ENCODE measurements around the gene CNIH2. TPM values are rescaled to one million over a fixed set of nuclear protein-coding genes. Genes with fewer than 3 reads are reported as not detected.

CNIH2 gene
- total and polyA plus RNA-seq, 4 donors = 23.9 to 256 (median 138) TPM

DNA sequence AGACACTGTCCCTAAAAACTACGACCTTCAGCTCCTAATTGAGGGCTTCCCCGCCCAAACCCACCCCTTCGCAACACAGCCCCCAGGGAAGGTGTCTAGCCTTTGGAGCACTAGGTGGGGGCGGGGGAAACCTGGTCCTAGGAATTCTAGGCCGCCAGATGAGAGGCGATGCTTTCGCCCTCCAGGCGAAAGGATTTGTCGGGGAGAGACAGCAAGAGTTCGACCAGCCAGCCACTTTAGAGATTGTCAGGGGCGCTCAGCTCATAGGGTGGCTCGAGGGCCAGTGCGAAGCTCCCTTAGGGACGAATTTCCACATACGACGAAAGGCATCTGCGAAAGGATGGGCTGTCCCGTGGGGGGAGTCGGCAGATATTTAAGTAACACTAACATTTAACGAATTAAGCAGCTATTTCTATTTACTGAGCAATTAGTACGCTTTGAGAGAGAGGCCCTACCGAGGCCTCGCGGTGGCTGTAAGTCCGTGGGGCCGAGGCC is 33.5 kb downstream of the CNIH2 start:
- 26% methylated on average over 15 of the region's 26 CpGs for WGBS (ENCODE audit: insufficient coverage)
- H3K4me1 ChIP-seq (ENCODE audit: control insufficient read depth, insufficient read depth, low read length) = peaks cover 35% of the 10 kb centered on the region
- H3K27me3 ChIP-seq (ENCODE audit: control insufficient read depth, insufficient read depth, low read length) = no peaks in the 10 kb centered on the region

DNA sequence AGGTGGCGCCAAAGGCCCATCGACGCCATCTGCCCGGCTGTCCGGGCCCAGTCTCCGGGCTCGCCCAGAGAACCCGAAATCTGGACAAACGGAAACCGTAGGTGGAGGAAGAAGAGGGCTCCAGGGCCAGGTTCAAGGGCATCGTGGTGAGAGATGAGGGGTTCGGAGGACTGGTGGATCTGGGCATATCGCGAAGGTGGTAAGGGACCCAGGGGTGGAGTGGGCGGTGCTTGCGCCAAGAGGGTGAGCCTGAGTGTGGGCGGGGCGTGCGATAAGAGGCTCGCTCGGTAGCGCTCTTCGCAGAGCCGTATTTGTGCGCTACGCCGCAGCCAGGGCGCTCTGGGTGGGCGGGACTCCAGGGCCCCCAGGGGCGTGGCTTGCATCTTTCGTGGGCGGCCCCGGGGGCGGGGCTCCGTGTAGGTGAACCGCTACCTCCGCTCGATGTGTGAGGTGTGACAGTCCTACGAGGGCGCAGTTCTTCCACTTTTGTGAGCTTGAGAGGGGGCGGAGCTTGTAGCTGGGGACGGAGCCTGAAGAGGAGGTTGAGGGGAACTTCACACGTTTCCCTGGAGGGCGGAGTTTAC is 34.1 kb downstream of the CNIH2 start:
- H3K27ac ChIP-seq (ENCODE audit: low read depth, low read length) = peak overlapping the region; percentile 97
- H3K27me3 ChIP-seq (ENCODE audit: control insufficient read depth, insufficient read depth, low read length) = no peaks in the 10 kb centered on the region
- DNase-seq (ENCODE audit: low read depth in 4 of 6, low spot score in 6 of 6) = peak in 5 of 6 donors; percentile 53 to 96 (median 78)
- H3K4me3 ChIP-seq (ENCODE audit: low read depth, low read length) = peak overlapping the region; percentile 75
- H3K36me3 ChIP-seq (ENCODE audit: control insufficient read depth, insufficient read depth, low read length) = peaks cover 4% of the 10 kb centered on the region
- WGBS (ENCODE audit: insufficient coverage) = under 1% methylated on average over 44 of the region's 44 CpGs
- H3K9me3 ChIP-seq (ENCODE audit: control insufficient read depth, insufficient read depth, low read length) = no peaks in the 10 kb centered on the region
- H3K4me1 ChIP-seq (ENCODE audit: control insufficient read depth, insufficient read depth, low read length) = peaks cover 38% of the 10 kb centered on the region

More for the DNA sequence above, 33.5 kb downstream of the CNIH2 start:
- DNase-seq (ENCODE audit: low read depth in 4 of 6, low spot score in 6 of 6) = no peak
- H3K36me3 ChIP-seq (ENCODE audit: control insufficient read depth, insufficient read depth, low read length) = peaks cover 4% of the 10 kb centered on the region
- no peaks in the 10 kb centered on the region for H3K9me3 ChIP-seq (ENCODE audit: control insufficient read depth, insufficient read depth, low read length)
- peak overlapping the region; percentile 97 for H3K27ac ChIP-seq (ENCODE audit: low read depth, low read length)
- peak overlapping the region; percentile 75 for H3K4me3 ChIP-seq (ENCODE audit: low read depth, low read length)

DNA sequence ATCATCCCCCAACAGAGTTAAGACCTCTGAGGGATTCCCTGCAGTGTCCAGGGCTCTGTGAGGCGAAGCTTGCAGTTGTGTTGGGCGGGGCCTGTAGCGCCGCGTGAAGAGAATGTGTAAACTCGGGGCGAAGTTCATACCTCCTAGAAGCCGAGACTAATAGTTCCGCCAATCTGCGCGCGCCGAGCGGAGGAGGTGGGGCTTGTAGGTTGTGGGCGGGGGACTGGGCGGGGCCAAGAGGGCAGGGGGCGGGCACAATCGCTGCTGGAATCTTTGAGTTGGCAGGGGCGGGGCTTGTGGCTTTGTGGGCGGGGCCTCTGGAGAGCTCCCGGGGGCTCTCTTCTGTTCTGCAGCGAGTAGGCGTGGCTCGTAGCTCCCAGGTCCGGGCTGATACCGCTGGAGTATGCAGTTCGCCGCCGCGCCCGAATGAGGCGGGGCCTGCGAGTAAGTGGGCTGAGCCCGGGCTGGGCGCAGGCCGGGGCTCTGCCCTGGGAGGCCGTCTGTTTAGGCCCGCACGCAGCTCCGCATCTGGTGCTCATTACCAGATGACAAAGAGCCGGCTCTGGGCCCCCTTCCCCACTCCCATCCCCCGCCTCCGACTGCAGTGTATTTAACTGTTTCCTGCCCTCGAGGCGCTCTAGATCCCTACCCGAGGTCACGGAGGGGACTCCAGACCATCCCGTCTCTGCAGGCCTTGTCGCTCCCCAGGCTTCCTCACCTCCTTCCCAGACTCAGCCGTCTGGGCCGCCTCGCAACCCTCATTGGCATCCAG is 34.8 kb downstream of the CNIH2 start:
- DNase-seq (ENCODE audit: low read depth in 4 of 6, low spot score in 6 of 6) = peak; percentile 82 to 98 (median 88)
- WGBS (ENCODE audit: insufficient coverage) = under 1% methylated on average over 48 of the region's 52 CpGs
- peak overlapping the region; percentile 97 for H3K27ac ChIP-seq (ENCODE audit: low read depth, low read length)
- H3K4me3 ChIP-seq (ENCODE audit: low read depth, low read length) = peak overlapping the region; percentile 75
- H3K9me3 ChIP-seq (ENCODE audit: control insufficient read depth, insufficient read depth, low read length) = no peaks in the 10 kb centered on the region
- no peaks in the 10 kb centered on the region for H3K27me3 ChIP-seq (ENCODE audit: control insufficient read depth, insufficient read depth, low read length)
- H3K36me3 ChIP-seq (ENCODE audit: control insufficient read depth, insufficient read depth, low read length) = peaks cover 4% of the 10 kb centered on the region
- peaks cover 44% of the 10 kb centered on the region for H3K4me1 ChIP-seq (ENCODE audit: control insufficient read depth, insufficient read depth, low read length)

DNA sequence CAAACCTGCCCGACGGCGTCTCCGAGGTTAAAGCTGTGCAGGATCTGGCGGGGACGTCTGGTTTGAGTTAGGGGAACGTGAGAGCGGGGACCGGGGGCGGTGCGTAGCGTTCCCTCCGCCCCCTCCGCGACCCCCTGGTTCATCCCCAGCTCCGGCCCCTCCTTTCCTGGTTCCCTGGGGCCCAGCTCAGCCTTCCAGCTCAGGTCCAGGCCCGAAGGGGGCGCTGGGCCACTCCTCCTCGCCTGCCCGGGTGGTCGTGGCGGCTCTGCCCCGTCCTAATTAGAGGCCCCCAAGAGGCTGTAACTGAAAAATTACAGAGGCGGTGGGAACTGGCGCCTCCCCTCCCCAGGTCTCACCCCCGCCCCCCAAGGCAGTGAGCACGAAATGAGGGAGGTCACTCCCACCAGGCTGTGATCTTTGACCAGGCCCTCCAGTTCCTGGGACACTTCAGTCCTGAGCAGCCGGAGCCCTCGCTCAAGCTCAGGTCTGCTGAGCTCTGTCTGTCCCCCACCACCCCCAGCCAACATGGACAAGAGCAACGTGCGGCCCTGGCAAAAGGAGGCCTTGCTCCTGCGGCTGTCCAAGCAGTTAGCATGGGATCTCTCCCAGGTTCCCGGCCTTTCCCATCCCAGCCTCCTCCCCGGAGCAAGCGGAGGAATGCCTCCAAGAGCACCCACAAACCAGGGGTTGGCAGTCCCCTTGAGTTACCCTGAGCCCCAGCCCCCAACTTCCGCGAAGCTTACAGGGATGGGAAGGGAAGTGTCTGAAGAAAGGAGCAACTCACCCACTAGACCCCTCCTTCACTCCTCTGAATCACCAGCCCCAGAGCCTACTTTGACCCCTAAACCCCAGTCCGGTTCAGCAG is 35.6 kb downstream of the CNIH2 start:
- peak overlapping the region; percentile 45 for H3K4me3 ChIP-seq (ENCODE audit: low read depth, low read length)
- 8% methylated on average over 30 of the region's 38 CpGs for WGBS (ENCODE audit: insufficient coverage)
- peaks cover 53% of the 10 kb centered on the region for H3K4me1 ChIP-seq (ENCODE audit: control insufficient read depth, insufficient read depth, low read length)
- no peak for DNase-seq (ENCODE audit: low read depth in 4 of 6, low spot score in 6 of 6)
- H3K9me3 ChIP-seq (ENCODE audit: control insufficient read depth, insufficient read depth, low read length) = no peaks in the 10 kb centered on the region
- H3K36me3 ChIP-seq (ENCODE audit: control insufficient read depth, insufficient read depth, low read length) = peaks cover 4% of the 10 kb centered on the region
- H3K27me3 ChIP-seq (ENCODE audit: control insufficient read depth, insufficient read depth, low read length) = no peaks in the 10 kb centered on the region
- peak overlapping the region; percentile 97 for H3K27ac ChIP-seq (ENCODE audit: low read depth, low read length)

DNA sequence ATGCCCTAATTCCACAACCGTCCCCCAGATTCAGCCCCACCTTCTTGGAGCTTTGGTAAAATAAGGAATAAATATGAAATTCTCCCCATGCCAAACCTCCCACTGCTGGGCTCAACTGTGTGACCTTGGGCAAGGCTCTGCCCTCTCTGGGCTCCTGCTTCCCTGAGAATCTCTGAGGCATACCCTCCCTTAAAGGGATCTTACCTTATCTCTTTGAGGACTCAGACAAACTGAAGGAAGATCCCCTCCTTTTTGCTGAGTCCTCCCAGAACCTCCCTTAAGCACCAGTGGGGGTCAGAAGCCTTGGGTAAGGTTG is 36.2 kb downstream of the CNIH2 start:
- H3K27me3 ChIP-seq (ENCODE audit: control insufficient read depth, insufficient read depth, low read length) = no peaks in the 10 kb centered on the region

DNA sequence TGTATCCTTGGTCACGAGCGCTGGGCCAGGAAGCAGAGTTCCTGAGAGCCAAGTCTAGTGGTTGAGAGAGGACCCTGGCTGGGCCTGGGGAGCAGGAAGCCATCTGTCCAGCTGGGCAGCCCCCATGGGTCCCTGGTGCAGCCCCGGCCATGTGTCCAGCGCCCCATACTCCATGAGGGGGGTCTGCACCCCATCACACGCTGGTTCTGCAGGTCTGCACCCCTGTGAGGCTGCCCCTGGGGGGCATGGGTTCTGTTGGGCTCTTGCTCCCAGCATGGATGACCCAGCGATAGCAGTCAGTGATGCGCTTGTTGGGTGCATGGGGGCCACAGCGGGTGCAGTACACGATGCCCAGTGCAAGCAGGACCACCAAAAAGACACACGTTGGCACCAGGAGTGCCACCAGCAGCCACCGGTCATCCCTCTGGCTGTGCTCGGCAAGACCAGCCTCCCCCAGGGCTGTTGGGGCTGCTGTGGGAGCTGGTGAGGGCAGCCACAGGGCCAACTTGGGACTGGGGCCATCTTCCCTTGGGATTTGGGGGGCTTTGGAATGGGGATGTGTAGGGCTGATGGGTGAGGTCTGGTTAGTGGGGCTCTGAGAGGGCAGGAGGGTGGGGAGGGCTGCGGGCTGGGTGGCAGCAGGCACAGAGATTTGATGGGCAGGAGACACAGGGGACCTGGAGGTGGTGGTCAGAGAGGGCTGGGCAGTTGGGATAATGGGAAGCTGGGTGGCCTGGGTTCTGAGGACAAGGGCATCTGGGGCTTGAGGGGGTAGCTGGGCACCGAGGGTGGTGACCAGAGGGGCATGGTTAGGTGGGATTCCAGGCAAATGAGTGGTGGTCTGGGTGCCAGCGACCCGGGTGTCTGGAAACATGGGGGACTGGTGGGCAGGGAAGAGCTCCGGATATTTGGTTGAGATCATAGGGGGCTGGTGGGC is 36.9 kb downstream of the CNIH2 start:
- Histone ChIP-seq H3K4me3 (ENCODE audit: low read depth, low read length) (peak overlapping the region; percentile 45), H3K36me3 (ENCODE audit: control insufficient read depth, insufficient read depth, low read length) (peaks cover 4% of the 10 kb centered on the region), H3K27ac (ENCODE audit: low read depth, low read length) (peak overlapping the region; percentile 97), H3K4me1 (ENCODE audit: control insufficient read depth, insufficient read depth, low read length) (peaks cover 57% of the 10 kb centered on the region), H3K27me3 (ENCODE audit: control insufficient read depth, insufficient read depth, low read length) (no peaks in the 10 kb centered on the region), H3K9me3 (ENCODE audit: control insufficient read depth, insufficient read depth, low read length) (no peaks in the 10 kb centered on the region)
- no peak for DNase-seq (ENCODE audit: low read depth in 4 of 6, low spot score in 6 of 6)
- 92% methylated on average over 17 of the region's 17 CpGs for WGBS (ENCODE audit: insufficient coverage)

More for the DNA sequence above, 36.2 kb downstream of the CNIH2 start:
- DNase-seq (ENCODE audit: low read depth in 4 of 6, low spot score in 6 of 6) = no peak
- Histone ChIP-seq H3K9me3 (ENCODE audit: control insufficient read depth, insufficient read depth, low read length) (no peaks in the 10 kb centered on the region), H3K36me3 (ENCODE audit: control insufficient read depth, insufficient read depth, low read length) (peaks cover 4% of the 10 kb centered on the region), H3K4me1 (ENCODE audit: control insufficient read depth, insufficient read depth, low read length) (peaks cover 57% of the 10 kb centered on the region), H3K4me3 (ENCODE audit: low read depth, low read length) (peak overlapping the region; percentile 45), H3K27ac (ENCODE audit: low read depth, low read length) (peak overlapping the region; percentile 97)
- WGBS (ENCODE audit: insufficient coverage) = no CpG with 5 or more reads among the region's 1 CpG

DNA sequence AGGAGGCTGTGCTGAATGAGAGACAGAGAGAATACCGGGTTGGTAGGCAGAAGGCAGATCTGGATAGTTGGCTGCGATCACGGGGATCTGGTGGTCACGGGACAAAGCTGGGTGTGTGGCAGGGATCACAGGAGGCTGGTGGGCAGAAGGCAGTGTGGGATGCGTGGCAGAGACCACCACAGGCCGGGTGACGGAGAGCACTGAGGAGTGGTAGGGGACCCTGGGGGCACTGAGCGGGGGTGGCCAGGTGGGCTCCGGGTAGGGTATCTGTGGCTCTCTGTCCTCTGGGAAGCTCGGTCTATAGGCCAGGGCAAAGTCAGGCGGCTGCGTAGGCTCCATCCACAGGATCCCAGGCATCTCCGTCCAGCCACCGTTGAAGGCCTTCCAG is 37.5 kb downstream of the CNIH2 start:
- Histone ChIP-seq H3K27me3 (ENCODE audit: control insufficient read depth, insufficient read depth, low read length) (no peaks in the 10 kb centered on the region), H3K4me3 (ENCODE audit: low read depth, low read length) (peak overlapping the region; percentile 45), H3K4me1 (ENCODE audit: control insufficient read depth, insufficient read depth, low read length) (peaks cover 57% of the 10 kb centered on the region), H3K9me3 (ENCODE audit: control insufficient read depth, insufficient read depth, low read length) (no peaks in the 10 kb centered on the region), H3K36me3 (ENCODE audit: control insufficient read depth, insufficient read depth, low read length) (peaks cover 4% of the 10 kb centered on the region), H3K27ac (ENCODE audit: low read depth, low read length) (peak overlapping the region; percentile 97)
- no peak for DNase-seq (ENCODE audit: low read depth in 4 of 6, low spot score in 6 of 6)
- WGBS (ENCODE audit: insufficient coverage) = 85% methylated on average over 14 of the region's 14 CpGs

DNA sequence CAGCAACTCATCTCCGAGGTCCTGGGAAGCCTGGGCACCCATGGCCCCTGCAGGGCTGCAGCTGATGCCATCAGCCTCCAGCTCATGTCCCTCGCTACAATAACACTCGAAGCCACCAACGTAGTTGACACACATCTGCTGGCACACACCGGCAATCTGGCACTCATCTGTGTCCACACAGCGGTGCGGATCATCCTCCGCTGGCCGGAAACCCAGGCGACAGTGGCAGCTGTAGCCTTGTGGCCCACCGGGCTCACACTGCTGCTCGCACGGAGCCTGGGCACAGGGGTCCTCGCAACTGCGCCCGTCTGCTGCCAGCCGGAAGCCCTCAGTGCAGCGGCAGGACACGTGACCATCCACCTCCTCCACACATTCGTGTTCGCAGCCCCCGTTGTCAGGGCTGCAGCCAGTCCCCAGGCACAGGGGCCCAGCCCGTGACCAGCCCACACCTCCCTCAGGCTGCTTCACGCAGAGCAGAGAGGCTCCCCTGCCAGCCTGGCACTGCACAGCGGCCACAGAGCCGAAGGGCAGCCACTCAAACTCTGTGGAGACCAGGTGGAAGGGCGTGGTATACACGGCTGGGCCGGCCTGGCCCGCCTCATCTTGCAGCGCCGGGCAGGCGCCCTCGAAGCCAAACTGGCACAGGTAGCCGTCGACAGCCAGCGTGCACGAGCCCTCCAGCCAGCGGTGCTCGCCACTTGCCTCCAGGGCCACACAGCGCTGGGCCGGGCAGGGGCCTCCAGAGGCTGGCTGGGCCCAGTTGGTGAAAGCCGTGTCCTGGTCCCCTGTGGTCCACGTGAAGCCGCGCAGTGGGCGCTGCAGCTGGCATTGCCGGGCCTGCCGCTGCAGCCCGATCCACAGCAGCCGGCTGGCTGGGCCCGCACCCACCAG is 38.2 kb downstream of the CNIH2 start:
- 63% methylated on average over 52 of the region's 52 CpGs for WGBS (ENCODE audit: insufficient coverage)
- Histone ChIP-seq H3K4me3 (ENCODE audit: low read depth, low read length) (peak overlapping the region; percentile 45), H3K9me3 (ENCODE audit: control insufficient read depth, insufficient read depth, low read length) (no peaks in the 10 kb centered on the region), H3K27me3 (ENCODE audit: control insufficient read depth, insufficient read depth, low read length) (no peaks in the 10 kb centered on the region), H3K4me1 (ENCODE audit: control insufficient read depth, insufficient read depth, low read length) (peaks cover 57% of the 10 kb centered on the region), H3K36me3 (ENCODE audit: control insufficient read depth, insufficient read depth, low read length) (peaks cover 4% of the 10 kb centered on the region), H3K27ac (ENCODE audit: low read depth, low read length) (peak overlapping the region; percentile 36)
- DNase-seq (ENCODE audit: low read depth in 4 of 6, low spot score in 6 of 6) = no peak

All from spinal cord (tissue), 10 donors.